Femur (tissue), 1 donor: Measurements from ENCODE around the gene FKBP1A.
A peak's percentile ranks its signal among the peaks of the same experiment; 100 is the strongest.

Experiments used
- DNase-seq: peaks from one replicate; pipeline ENCODE4 v3.0.0-alpha.2; 2017

Gene FKBP1A

DNA sequence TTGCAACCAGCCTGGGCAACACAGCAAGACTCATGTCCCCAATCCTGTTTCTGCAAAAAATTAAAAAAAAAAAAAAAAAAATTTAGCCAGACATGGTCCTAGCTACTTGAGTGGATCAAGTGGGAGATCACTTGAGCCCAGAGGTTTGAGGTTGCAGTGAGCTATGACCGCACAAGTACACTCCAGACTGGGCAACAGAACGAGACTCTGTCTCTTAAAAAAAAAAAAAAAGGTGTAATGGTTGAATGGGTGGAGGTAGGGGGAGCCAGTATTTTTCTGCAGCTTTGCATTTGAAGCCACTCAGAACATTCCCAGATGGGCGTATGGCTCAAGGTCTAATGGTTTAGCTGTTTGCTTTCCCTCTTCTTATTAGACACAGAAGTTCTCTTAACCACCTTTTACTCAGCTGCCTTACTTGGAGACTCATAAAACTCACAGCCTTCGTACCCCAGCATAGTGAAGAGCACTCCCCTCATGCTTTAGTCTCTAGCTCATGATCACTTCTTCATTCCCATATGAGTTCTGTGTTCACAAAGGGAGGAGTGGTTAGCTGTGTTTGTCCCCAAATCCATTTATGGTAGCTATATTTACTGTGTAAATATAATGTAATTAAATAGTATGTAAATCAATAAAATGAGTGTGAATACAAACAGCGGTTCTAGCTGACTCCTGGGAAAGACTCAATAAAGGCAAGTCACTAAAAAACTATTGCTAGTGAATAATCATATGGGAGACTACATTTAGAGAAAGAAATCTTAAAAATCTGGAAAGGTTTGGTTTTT lies 9.0 kb downstream of the FKBP1A start:
- no peak for DNase-seq

DNA sequence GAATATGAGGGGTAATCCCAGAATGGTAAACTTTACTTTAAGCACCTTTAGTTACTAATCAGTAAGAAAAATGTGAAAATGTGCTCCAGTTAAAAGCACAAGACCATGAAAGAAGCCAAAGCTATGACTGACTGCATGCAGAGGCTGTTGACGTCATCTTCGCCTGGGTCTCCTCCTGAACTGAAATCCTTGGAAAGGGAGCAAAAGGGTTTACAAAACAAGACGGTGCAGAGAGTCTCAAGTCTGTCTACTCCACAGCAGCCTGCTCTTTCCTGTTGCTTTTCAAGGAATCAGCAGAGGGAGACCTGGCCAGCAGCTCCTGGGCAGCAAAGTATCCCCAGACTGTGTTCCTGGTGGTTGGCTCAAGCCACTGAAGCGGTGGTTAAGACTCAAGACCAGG lies 10.2 kb downstream of the FKBP1A start:
- DNase-seq, result no peak

DNA sequence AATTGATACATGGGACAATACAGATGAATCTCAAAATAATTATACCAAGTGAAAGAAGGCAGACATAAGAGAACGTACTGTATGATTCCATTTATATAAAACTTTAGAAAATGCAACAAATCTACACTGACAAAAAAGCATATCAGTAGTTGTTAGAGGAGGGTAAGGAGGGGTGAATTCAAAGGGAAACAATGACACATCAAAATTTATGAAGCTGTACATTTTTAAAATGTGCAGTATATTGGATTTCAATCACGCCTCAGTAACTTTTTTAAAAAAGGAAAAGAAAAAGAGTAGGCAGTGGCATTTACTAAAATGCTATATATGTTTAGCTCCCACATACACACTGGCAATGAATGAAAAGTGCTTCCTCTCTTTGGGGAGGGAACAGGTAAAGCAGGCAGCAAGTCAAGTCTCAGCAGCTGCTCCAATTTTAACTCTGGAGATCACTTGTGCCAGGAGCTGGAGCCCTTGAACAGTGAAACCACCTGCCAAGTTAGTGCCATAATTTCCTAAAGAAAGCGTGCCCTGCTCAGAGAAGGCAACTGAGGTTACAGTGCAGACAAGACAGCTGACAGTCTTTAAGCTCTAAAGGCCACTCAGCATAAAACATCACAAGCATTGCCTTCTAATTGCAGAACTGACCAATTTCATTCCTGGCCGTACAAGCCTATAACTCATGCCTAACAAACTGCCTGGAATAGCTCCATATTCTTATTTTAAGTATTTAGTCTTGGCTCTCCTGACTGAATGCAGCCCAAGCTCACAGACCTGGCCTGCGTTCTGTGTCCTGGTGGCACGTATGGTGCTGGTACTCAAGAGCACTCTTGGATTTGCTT lies 10.9 kb downstream of the FKBP1A start:
- DNase-seq, result no peak

DNA sequence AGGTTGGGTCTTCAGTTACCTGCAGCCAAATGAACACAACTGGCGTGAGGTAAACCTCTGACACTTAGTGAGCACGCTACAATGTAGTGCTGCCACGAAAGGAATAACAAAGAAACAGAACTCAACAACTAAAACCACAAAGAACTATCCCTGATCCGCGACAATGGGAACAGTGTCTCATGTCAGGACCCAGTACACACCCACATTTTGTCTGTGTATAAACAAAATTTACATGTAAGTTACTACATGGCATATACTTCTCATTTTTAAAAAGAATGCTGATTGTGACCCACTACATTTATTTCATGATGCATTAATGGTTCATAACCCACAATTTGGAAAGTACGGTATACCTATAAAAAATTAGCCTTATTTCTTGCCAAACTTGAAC lies 14.1 kb downstream of the FKBP1A start:
- DNase-seq, result no peak

DNA sequence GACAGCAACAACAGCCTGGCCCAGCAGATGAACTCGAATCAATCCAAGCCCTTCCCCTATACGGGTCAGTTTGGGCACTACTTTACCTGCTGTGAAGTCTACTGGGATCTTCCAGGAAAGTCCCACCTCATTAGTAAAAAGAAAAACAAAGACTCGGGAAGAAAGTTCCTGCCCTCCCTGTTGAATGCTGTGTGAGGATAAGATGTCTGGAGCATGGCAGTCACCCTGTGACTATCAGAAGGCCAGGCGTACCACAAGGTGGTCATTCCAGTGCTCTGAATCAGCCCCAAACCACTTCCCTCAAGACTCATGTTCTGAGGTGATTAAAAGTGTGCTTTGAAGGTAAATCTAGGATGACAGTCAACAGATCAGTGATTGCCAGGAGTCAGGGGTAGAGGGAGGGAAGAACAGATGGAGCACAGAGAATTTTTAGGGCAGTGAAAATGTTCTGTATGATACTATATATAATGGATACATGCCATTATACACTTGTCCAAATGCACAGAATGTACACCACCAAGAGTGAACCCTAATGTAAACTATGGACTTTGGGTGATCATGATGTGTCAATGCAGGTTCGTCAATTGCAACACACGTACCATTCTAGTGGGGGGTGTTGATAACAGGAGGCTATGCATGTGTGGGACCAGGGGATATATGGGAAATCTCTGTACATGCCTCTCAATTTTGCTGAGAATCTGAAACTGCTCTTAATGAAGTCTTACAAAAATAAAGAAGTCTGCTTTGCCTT lies 14.7 kb downstream of the FKBP1A start:
- DNase-seq, result peak; percentile 5

DNA sequence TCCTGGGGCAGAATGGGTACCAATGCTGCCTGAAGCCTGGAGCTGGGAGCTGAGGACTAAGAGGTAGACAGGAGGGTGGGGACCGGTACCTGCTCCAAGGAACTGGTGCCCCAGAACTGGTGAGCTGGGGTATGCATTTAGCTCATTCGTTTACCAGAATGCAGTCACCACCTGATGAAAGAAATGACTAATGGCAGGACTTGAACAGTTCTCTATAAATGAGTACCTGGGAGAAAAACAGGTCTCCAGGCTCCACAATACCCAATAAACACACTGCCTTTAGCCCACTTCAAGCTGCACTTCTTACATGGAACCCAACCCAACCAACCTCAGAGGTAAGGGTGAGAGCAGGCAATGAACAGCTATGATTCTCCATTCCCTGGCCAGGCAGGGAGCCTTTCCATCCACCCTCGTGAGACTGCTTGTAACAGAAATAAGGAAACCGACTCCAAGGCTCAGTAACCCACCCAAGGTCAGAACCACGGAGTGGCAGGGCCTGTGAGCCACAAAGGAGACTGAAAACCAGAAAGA lies 15.4 kb downstream of the FKBP1A start:
- DNase-seq, result peak; percentile 7

- no peak for DNase-seq
Observed at GRCh38 chr20:1376408-1377270, 16.2 kb downstream of the FKBP1A start.

- DNase-seq, result no peak
Observed at GRCh38 chr20:1376007-1376406, 16.8 kb downstream of the FKBP1A start.

DNA sequence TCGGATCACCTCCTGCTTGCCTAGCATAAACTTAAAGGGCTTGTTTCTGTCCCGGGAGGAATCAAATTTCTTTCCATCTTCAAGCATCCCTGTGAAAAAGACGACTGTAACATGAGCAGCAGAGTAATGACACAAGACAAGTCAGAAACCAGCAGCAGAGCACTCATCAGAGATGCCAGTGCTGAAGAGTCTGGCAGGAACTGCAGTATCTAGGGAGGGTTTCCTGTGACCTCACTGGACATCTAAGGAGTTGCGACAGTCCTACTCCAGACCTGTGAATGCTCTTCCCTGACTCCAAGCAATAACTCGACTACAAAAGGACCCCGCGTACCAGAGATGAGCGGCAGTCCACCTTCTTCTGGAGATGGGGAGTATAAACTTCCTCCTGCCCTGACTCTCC lies 17.3 kb downstream of the FKBP1A start:
- no peak for DNase-seq

DNA sequence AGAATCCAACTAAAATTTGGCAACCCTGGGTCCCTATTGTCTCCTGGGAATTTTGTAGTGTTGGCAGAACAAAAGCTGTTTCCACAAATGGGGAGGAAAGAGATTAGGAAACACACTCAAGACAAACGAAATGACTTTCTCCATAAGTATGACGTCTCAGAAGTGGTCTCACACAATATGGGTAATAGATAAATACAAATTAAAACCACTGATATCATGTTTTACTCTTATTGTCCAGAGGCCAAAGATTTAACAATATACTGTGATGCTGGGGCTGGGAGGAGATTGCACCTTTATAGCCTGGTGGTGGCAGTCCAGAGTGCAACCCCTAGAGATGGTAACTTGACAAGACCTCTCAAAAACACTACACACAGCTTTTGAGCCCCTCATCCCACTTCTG lies 18.6 kb downstream of the FKBP1A start:
- DNase-seq, result no peak

DNA sequence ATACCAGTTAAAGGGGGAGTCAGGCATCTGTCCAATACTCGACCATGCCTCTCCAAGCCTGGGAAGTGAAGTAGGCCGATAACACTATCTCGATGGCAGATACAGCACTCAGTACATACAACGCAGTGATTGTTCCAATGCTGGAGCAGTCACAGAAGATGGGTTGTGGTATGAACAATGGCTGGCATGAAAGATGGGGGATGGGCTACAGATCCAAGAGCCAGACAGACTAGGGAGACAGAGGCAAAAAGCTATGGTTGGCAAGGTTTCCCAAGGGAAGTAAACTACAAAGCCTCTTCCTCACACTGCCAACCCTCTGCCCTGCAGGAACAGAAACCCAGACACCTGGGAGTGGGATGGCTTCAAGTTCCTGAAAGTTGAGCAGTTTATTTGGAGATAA lies 19.2 kb downstream of the FKBP1A start:
- DNase-seq, result no peak

DNA sequence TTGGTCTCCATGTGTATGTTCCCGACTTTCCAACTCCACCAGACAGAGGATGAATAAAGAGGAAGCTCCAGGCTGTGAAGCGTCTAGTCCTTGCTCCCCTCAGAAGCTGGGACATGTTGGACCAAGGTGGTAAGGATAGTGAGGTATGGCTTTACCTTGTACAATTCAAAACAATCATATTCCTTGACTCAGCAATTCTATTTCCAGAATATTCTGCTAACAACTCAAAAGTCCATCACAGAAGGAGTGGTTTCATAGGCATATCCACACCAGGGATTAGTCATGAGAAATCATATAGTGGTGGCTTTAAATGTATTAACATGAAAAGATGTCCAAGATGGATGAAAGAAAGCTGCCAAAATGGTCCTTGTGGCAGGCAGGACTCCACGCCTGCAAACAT lies 19.8 kb downstream of the FKBP1A start:
- DNase-seq, result no peak

- DNase-seq, result no peak
Observed at GRCh38 chr20:1371830-1372539, 20.9 kb downstream of the FKBP1A start.

- no peak for DNase-seq
Observed at GRCh38 chr20:1371202-1371782, 21.6 kb downstream of the FKBP1A start.

- DNase-seq, result no peak
Observed at GRCh38 chr20:1370548-1371110, 22.2 kb downstream of the FKBP1A start.

DNA sequence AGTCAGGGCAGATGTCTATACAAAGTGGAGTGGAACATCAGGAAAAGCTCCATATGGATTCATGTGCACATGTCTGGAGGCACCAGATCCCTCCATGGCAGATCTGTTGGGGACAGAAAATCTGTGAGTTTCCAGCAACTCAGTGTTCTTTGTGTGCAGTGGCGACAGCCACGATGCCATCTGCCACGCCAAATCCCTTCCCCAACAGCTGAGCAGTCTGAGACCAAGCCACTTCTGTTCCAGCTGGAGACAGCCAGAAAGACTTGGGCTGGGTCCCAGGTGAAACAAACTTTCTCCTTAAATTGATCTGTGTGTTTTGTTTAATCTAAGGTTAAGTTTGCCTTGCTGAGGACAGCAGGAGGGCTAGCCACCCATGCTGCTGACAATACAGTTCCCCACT lies 22.9 kb downstream of the FKBP1A start:
- DNase-seq, result no peak

DNA sequence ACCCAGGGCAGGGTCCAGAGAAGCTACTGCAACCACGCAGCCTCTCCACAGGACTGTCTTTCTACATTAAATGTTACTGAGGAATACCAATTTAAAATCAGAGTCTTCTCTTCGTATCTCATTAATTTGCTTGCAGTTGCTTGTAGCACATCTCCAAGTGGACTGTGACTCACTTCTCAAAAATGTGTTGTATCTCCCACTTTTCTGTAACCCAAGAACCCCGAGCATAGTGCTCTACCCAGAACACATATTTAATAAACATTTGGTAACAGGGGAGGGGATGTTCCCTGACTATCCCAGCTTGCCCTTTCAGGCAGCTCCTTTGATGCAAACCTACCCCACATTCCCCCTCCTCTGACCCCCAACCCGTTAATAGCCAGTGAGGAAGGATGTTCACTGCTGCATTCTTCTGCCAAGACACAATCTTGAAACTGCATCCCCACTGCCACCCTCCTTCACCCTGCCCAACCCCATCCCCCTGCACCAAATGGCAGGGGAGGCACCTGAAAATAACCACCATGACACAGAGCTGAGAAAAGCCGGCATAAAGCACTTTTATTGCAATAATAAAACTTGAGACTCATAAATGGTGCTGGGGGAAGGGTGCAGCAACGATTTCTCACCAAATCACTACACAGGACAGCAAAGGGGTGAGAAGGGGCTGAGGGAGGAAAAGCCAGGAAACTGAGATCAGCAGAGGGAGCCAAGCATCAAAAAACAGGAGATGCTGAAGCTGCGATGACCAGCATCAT lies 24.2 kb downstream of the FKBP1A start:
- no peak for DNase-seq

- DNase-seq, result no peak
Observed at GRCh38 chr20:1367479-1367878, 25.4 kb downstream of the FKBP1A start.

DNA sequence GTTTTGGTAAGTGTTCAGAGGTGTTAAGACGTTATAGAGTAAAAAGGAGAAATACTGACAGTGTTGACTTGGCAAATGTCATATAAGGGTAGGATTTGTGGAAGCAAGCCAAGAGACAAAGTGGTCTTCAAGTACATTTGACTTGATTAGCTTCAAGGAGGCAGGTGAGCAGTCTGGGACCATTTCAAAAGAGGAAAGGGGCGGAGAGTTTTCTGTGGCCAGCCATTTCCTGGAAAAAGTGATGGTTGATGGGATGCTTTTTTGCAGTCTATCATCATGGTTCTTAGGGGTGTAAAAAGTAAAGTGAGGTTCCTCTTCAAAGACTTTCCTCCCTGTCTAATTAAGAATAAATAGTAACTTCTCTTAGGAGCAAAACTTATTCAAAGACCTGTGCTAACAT lies 28.7 kb downstream of the FKBP1A start:
- DNase-seq, result no peak

DNA sequence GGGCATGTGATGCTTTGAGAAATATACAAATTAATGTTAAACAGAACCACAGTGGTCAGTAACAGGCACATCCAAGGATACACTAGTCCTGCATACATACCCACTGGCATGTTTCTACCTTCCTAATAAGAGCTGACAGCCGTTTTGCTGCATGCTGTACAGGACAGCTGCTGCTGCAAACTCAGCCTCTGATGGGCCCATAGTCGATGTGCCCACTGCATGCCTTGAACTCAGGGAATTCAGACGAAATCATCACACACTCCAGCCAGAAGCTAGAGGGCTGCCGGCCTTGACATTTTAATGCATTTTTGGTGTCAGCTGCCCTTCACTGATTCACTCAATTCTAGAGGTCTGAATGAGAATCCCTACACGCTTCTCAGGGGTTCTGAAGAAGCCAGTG lies 29.3 kb downstream of the FKBP1A start:
- no peak for DNase-seq
